Stimulated activated CD4-positive, alpha-beta T cell treated with anti-CD3 and anti-CD28 coated beads, TNF-alpha, amount 100 ng/mL, for 24 hours (primary cell): ENCODE data around the gene RPS23.
A peak's percentile ranks its signal among the peaks of the same experiment; 100 is the strongest.

Experiments used
- DNase-seq, 3 experiments: peaks; one replicate each; pipeline ENCODE4 v3.0.0-alpha.2; 2020; ENCODE audit warnings: low read depth in 3 of 3

Gene RPS23

DNA sequence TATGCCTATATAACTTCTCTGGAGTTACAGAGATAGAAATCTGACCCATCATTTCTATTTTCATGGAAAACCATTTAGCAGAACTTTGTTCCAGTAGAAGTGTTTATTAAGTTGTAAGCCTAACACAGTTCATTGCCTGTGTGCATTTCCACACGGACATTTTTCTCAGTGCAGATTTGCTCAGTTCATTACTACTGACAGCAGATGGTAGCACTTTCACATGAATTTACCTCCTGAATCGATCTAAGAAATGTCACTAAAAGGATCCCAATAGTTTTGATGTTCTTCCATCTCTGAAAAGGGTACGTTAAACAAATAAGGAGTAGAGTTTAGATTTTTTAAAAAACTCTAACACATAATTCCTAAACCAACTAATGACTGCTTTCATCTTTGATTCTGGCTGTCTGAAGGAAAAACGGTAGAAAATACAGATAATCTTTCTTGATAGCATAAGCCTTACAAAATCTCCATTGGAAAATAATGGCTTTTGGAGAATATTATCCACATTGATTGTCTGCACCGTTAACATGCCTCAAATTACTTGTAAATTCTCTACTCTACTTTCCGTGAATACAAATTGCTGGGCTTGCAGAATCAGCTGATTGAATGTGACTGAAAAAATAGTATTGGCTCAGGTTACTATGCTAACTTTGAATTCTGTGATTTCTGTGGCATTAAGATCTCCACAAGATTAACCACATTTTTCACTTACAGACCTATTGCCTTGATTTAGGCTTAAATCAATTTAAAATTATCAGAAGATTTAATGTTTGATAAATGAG lies 33.1 kb downstream of the RPS23 start:
- no peak for DNase-seq

DNA sequence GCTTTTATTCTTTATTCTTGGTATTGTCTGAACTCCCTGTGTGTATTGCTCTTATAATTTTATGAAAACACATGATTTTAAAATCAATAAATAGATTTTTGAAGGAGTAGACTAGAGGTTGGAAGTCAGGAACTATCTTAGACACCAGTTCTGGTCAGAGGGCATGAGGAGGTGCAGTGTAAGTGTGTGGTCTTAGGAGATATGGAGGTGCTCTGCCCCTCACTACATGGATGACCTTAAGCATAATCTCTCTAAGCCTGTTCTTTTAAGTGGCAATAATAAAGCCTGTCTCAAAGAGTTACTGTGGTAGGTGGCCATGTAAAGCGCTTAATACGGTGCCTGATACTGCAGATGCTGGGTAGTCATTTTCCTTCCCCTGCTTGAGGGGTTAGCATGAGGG lies 34.0 kb downstream of the RPS23 start:
- no peak for DNase-seq

DNA sequence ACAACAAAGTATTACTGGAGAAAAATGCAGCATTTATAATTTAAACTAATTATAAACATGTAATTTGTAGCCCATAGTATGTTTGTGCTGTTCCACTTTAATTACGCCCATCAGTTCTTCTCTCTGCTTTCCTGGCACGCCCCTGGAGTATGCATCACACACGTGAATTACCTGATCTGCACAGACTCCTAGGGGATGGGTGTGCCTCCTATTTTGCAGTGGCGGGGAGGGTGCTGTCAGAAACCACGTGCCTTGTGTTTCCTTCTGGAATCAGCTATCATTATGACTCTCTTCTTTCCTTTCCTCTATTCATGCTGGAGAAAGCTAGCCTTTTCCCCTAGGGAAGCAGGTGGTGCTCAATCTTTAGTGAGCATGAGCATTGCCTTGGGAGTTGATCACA lies 43.3 kb downstream of the RPS23 start:
- no peak for DNase-seq

DNA sequence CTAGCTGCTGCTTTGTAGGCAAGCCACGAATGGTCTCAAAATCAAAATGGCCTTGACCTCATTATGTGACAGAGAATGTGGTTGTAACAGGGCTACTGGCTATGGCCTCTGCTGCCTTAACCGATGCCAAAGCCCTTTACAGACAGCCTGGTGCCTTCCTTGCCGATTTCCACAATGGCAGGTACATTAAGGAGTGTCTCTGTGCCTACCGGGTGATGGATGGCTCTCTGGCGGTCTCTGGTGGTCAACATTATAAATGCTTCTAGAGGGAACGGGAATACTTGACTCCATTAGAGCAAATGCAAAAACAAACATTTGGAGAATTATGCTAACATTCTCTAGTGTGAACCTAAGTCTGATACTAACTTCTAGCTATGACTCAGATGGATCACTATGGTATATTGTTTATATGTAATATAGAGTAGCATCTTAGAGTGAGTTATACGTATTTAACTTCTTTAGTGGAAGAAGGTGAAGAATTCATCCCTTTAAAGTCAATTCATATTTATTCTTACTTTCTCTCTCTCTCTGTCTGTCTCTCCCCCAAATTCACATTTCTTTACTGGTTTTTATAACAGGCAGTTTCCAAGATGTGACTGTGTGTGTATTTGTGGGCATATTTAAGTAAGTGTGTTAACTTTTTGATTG lies 52.5 kb downstream of the RPS23 start:
- peak; percentile 28 to 55 (median 52) for DNase-seq
